HG03457 (cell line): ENCODE results near the gene SEPTIN5.
"Not testable (repeated sequence)": the region's sequence is repeated elsewhere in the genome, so short reads cannot be mapped to it uniquely, and the experiment has no call there.

Source experiments
- ATAC-seq: cut with Tn5 transposase; IDR thresholded peaks from one replicate; pipeline ENCODE4 v1.9.1; 2021; ENCODE audit warnings: moderate number of reproducible peaks; ENCODE audit not compliant: unreplicated experiment

The SEPTIN5 gene

DNA sequence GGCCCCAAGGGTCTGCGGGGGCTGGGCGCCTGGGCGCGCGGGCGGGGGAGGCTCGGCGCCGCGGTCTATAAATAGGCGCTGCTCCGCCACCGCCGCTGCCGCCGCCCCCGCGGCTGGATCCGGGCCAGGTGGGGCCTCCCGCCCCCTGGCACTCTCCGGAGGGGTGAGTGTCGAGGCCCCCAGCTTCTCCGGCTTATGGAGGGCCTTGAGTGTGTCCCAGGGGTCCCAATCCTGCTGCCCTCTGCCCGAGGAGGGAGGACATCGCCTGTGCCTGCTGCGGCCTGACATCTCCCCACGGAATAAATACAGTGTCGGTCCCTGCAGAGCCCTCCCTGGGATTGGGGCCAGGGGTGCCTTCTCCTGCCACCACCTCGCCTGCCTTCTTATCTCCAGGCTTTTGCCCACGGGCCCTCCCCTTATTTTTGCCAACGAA, 4.8 kb downstream of the SEPTIN5 start:
- ATAC-seq, result no peak

DNA sequence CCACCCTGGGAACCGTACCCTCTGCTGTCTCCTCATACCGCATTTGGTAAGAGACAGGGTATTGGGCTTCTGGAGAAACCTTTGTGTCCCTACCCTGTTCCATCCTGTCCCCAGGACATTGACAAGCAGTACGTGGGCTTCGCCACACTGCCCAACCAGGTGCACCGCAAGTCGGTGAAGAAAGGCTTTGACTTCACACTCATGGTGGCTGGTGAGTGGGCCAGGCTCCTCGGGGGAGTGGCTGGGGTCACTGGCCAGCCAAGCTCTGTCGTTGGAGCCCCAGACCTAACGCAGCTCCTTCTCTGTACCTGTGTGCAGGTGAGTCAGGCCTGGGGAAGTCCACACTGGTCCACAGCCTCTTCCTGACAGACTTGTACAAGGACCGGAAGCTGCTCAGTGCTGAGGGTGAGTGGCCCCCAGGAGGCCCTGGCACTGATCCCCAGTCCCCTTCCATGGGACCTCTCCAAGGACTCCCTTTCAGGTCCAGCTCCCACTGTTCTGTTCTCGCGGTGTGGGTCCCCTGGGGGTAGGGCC, 5.3 kb downstream of the SEPTIN5 start:
- ATAC-seq, result no peak

DNA sequence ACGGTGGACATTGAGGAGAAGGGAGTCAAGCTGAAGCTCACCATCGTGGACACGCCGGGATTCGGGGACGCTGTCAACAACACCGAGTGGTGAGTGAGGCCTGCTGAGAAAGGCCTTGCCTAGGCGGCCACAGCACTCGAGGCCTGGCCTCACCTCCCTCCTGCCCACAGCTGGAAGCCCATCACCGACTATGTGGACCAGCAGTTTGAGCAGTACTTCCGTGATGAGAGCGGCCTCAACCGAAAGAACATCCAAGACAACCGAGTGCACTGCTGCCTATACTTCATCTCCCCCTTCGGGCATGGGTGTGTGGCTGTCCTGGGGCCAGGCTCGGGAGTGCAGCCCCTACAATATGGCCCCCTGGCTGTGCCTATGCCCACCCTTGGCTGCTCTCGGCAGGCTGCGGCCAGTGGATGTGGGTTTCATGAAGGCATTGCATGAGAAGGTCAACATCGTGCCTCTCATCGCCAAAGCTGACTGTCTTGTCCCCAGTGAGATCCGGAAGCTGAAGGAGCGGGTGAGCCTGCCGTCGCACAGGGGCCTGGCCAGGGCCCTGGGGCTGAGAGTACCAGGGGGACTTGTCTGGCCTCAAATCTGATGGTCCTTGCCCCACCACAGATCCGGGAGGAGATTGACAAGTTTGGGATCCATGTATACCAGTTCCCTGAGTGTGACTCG, 6.0 kb downstream of the SEPTIN5 start:
- no peak for ATAC-seq

DNA sequence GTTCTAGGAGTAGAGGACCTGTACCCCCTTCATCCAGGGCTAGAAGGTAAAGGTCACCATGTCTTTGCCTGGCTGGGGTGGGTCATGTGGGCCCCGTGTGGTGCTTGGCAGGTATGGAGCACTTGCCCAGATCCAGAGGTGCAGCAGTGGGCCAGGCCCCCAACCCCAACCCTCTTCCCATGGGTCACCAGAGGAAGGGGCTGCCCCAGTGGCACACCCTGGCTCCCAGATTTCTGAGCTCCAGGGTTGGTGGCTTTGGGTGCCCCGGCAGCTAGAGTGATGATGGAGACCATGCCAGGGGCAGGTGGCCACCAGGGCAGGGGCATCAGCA, 6.7 kb downstream of the SEPTIN5 start:
- ATAC-seq, result no peak

DNA sequence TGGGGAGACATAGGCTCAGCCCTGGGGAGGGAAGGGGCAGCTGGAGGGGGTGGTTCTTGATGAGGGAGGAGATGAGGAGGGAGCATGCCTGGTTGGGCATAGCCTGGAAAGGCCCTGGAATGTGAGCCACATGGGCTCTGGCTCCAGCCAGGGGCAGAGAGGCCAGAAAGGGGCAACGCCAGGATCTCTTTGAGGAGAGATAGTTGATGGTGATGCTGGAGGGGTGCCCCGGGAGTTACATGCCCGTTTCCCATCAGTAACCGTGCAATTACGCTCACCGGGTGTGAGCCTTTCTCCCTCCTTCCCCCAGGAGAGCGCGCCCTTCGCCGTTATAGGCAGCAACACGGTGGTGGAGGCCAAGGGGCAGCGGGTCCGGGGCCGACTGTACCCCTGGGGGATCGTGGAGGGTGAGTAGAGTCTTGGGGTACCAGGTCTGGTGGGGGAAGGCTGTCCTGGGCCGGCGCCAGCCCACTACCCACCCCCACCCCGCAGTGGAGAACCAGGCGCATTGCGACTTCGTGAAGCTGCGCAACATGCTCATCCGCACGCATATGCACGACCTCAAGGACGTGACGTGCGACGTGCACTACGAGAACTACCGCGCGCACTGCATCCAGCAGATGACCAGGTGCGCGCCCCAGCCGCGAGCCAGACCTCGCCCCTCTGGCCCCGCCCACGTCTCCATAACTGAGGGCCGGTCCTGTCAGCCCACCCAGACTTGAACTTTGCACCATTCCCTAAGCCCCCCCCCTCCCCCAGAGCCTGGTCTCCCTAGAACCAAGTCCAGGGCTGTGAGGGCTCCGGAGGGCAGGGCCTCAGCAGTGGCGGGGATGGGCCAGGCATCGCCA, 7.3 kb downstream of the SEPTIN5 start:
- no peak for ATAC-seq

DNA sequence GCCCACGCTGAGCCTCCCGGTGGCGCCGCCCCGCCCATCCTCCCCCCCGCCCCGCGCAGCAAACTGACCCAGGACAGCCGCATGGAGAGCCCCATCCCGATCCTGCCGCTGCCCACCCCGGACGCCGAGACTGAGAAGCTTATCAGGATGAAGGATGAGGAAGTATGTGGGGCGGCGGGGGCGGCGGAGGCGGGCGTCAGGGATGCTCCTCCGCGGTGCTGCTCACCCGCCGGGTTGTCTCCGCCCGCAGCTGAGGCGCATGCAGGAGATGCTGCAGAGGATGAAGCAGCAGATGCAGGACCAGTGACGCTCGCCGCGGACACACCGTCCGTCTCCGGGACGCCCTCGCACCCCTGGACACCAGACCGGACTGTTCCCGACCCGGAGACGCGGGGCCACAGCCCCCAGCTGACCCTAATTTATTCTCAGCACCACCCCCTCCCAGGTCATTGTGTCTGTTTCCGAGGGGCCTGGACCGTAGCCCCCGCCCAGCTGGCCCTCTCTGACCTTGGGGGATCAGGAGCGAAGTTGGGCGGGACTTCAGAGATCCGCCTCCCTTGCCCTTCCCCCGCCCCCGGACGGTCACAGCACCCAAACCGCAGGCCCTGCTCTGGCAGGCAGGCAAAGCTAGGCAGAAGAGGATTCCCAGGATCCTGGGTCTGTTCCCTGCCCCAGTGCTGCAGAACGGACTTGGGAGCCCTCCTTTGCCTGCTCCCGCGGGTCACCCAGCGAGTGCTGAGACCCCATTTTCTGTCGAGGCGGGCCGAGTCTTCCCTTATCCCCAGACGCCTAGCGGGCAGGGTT, 8.1 kb downstream of the SEPTIN5 start:
- ATAC-seq, result no peak

DNA sequence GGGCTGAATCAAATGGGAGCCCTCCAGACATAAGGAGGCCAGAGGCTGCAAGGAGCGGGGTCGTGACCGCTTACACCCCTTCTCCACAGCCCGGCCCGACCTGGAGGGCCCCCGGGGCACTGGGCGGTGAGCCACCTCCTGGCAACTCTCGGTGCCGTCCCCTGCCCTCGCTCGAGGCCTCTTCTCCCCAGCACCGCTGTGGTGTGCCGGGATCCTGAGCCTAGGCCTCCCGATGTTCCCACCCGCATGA, 8.6 kb downstream of the SEPTIN5 start:
- no peak for ATAC-seq

DNA sequence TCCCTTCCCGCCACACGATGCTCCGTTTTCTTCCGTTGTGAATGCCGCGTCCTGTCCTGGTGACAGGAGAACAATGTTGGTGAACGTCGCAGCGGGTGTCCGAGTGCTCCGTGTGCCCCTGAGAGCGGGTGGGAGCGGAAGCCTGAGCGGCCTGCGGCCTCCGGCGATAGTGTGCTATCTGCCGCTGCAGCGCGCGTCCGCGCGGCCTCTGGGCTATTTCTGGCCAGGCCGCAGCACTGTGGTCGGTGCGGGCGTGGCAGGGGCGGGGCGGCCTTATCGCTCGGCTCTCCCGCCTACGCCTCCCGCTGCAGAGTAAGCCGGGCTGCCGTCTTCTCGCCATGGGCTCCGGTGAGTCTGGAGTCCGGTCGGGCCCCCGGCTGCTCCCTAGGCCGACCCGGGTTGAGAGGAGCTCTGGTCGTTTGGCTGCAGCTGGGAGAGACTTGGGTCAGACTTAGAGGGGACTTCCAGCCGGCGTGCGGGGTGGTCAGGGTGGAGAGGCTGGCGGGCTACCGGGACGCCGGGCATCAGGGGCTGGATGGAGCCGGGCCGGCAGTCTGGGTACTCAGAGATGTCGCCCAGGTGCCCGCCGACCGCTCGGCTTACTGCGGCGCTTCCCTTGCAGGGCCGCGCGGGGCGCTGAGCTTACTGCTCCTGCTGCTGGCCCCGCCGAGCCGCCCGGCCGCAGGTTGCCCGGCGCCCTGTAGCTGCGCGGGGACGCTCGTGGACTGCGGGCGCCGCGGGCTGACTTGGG, 9.1 kb downstream of the SEPTIN5 start, which contains the start of gene GP1BB:
Gene GP1BB, plus strand, starts transcription at position 308 of the 751 bp plus-strand sequence. Its CDS starts 31 bp downstream, at position 339.
- no peak for ATAC-seq

DNA sequence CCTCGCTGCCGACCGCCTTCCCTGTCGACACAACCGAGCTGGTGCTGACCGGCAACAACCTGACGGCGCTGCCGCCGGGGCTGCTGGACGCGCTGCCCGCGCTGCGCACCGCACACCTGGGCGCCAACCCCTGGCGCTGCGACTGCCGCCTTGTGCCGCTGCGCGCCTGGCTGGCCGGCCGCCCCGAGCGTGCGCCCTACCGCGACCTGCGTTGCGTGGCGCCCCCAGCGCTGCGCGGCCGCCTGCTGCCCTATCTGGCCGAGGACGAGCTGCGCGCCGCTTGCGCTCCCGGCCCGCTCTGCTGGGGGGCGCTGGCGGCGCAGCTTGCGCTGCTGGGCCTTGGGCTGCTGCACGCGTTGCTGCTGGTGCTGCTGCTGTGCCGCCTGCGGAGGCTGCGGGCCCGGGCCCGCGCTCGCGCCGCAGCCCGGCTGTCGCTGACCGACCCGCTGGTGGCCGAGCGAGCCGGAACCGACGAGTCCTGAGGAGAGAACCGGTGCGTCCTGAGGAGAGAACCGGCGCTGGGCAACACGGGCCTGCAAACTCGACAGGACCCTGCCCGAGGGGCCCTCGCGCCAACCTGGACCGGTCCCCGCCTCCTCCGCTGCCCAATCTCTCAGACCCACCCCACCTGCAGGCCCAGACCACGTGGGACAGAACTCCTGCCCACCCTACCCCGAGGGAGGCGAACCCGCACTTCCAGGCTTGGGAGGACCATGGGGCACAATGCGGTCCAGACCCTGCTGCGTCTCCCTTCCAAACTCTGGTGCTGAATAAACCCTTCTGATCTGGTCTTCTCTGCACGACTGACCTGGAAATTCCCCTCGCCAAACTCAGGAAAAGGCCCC, 9.9 kb downstream of the SEPTIN5 start:
- ATAC-seq, result no peak

DNA sequence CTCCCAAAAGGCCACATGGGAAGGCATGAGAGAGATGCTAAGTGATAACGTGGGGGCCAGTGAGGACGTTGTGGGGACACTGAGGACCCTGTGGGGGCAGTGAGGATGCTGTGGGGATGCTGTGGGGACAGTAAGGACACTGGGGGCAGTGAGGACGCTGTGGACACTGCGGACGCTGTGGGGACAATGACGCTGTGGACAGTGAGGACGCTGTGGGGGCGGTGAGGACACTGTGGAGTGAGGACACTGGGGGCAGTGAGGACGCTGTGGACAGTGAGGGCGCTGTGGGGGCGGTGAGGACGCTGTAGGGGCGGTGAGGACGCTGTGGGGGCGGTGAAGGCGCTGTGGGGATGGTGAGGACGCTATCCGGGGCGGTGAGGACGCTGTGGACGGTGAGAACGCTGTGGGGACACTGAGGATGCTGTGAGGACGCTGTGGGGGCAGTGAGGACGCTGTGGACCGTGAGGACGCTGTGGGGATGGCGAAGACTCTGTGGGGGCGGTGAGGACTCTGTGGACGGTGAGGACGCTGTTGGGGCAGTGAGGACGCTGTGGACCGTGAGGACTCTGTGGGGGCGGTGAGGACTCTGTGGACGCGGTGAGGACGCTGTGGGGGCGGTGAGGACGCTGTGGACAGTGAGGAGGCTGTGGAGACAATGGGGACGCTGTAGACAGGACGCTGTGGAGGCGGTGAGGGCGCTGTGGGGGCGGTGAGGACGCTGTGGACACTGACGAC, 10.8 kb downstream of the SEPTIN5 start:
- ATAC-seq, result no peak

DNA sequence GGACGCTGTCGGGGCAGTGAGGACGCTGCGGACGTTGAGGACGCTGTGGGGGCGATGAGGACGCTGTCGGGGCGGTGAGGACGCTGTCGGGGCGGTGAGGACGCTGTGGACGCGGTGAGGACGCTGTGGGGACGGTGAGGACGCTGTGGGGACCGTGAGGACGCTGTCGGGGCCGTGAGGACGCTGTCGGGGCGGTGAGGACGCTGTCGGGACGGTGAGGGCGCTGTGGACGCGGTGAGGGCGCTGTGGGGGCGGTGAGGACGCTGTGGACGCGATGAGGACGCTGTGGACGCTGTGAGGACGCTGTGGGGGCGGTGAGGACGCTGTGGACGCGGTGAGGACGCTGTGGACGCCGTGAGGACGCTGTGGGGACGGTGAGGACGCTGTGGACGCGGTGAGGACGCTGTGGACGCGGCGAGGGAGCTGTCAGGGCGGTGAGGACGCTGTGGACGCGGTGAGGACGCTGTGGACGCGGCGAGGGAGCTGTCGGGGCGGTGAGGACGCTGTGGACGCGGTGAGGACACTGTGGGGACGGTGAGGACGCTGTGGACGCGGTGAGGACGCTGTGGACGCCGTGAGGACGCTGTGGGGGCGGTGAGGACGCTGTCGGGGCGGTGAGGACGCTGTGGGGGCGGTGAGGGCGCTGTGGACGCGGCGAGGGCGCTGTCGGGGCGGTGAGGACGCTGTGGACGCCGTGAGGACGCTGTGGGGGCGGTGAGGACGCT, 11.9 kb downstream of the SEPTIN5 start:
- not testable (repeated sequence) for ATAC-seq

DNA sequence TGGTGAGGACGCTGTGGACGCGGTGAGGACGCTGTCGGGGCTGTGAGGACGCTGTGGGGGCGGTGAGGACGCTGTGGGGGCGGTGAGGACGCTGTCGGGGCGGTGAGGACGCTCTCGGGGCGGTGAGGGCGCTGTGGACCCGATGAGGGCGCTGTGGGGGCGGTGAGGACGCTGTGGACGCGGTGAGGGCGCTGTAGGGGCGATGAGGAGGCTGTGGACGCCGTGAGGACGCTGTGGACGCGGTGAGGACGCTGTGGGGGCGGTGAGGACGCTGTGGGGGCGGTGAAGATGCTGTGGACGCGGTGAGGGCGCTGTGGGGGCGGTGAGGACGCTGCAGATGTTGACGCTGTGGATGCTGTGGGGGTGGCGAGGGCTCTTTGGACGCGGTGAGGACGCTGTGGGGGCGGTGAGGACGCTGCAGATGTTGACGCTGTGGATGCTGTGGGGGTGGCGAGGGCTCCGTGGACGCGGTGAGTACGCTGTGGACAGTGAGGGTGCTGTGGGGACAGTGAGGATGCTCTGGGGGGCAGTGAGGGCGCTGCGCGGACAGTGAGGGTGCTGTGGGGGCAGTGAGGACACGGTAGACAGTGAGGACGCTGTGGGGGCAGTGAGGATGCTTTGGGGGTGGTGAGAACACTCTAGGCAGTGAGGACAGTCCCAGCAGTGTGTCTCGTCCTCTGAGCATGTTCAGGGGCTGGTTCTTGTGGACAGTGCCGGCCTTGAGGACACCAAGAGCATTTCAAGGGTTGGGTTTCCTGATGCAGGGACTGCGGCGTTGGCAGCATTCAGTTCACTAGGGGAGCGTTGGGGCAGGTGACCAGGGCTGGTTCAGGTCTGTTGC, 13.2 kb downstream of the SEPTIN5 start:
- ATAC-seq, result no peak

DNA sequence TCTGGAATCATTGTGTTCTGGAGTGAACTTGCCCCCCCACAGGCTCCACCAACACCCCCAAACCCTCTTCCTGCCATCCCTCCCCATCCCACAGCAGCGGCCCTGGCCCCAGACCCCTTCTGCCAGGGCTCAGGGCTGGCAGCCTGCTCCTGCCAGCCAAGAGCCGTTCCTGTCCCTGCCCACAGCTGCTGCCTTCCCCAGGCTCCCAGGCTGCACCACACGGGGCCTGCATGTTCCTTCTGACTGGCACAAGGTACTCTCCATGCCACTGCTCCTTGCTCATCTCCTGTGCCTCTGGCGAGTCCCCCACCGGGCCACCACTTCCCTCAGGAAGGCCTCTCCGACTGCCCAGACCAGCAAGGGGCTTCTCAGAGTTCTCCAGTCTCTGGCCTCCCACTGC, 14.0 kb downstream of the SEPTIN5 start:
- no peak for ATAC-seq

DNA sequence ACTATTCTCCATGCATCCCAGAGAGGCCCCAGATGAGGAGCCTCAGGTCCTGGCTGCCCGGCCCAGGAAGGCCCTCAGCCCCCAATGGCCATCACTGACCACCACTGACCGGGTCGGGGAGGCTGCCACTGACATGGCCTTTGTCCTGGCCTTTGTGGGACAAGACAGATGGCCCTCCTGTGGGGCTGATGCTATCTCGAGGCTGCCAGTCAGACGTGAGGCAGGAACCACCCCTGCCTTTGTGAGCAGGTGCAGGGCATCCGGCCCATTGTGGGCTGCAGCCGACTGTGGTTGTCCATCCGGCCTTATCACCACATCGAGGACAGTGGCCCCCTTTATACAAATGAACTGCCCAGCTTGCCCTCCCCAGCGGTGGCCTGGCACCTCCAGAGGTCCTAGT, 14.5 kb downstream of the SEPTIN5 start:
- ATAC-seq, result no peak

DNA sequence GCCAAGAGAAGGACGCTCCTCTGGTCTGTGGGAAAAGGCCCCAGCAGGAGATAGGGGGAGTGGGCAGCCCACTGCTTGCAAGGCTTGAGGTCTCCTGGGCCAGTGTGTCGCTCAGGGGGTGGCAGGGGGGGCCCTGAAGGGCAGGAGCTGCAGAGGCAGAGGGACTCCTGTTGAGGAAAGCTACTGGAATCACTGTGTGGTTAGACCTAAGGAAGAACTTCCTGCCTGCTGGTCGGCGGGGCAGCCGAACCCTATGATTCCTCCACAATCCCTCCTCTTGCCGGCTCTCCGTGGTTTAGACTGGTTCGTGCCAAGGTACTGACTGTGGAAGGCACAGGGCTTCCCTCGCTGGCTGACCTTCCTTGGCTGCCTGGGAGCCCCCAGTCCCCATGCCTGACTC, 15.2 kb downstream of the SEPTIN5 start:
- ATAC-seq, result no peak

DNA sequence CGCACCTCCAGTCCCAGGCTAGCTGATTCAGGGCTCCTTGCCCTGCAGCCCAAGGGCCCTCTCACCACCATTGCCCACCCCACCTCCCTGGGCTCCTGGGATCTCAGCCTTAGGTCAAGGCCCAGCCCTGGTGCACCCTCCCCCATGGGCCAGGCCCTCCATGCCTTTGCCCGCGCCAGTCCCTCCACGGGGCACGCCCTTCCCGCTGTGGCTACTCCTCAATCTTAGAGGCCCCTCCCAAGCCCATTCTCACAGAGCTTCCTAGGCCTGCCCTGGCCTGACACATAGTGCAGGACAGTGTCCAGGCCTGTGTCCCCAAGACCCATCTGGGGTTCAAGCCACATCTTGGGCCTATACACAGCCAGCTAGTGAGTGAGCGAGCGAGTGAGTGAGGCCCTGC, 15.9 kb downstream of the SEPTIN5 start:
- no peak for ATAC-seq

DNA sequence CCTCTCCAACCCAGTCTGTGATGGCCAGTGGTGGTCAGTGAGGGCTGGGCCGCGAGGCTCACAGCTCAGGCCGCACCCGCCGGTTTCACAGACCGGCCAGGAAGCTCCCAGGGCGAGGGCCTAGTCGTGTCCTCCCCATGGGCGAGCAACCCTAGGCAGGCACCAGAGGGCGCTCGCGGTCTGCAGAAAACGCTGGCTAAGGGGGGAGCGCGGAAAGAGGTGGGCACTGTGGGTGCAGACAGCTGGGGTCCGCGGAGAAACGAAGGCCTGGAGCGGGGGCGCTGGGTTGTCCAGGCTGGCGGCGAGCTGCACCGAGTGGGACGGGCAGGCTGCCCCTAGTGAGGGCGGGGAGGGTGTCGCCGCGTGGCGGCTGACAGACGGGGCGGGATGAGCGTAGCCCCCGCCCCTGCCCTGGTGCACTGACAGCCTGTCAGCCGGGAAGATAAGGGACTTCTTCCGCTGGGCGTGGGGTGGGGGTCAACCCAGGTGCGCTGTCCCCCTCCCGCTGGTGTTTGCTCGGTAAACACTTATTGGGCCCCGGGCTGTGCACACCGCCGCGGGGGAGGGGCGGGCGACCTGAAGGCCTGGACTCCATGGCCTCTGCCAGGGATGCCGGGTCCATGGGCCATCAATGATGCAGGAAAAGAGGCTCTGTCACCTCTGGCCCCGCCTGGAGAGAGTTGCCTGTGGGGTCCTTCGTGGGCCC, 16.5 kb downstream of the SEPTIN5 start:
- ATAC-seq, result no peak
